Measurements from ENCODE around the gene APBA1. TPM values are rescaled to one million over a fixed set of nuclear protein-coding genes. Genes with fewer than 3 reads are reported as not detected.

APBA1 gene
- total RNA-seq, 2 donors from 2014 or later = 6.8 to 9.5 TPM

- no peak for ATAC-seq (ENCODE audit: insufficient number of reproducible peaks, low FRiP score, low read depth)
These were observed 172.2 kb downstream of the APBA1 start for GRCh38 chr9:69499959-69500358.

GRCh38 chr9:69499407-69499806 lies 172.8 kb downstream of the APBA1 start:
- Histone ChIP-seq H3K4me1 (ENCODE audit: control insufficient read depth in 1 of 2, low read depth in 2 of 2) (no peaks in the 10 kb centered on the region), H3K27ac (no peak overlapping the region), H3K9me3 (no peaks in the 10 kb centered on the region), H3K27me3 (replicated peaks; ENCODE audit: insufficient read depth) (no peaks in the 10 kb centered on the region), H3K4me3 (no peak overlapping the region), H3K36me3 (no peaks in the 10 kb centered on the region)
- TF ChIP-seq, protein P1, sequence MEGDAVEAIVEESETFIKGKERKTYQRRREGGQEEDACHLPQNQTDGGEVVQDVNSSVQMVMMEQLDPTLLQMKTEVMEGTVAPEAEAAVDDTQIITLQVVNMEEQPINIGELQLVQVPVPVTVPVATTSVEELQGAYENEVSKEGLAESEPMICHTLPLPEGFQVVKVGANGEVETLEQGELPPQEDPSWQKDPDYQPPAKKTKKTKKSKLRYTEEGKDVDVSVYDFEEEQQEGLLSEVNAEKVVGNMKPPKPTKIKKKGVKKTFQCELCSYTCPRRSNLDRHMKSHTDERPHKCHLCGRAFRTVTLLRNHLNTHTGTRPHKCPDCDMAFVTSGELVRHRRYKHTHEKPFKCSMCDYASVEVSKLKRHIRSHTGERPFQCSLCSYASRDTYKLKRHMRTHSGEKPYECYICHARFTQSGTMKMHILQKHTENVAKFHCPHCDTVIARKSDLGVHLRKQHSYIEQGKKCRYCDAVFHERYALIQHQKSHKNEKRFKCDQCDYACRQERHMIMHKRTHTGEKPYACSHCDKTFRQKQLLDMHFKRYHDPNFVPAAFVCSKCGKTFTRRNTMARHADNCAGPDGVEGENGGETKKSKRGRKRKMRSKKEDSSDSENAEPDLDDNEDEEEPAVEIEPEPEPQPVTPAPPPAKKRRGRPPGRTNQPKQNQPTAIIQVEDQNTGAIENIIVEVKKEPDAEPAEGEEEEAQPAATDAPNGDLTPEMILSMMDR (IDR thresholded peaks at IDR 0.05) = no peak
- ATAC-seq (ENCODE audit: insufficient number of reproducible peaks, low FRiP score, low read depth) (no peak), DNase-seq (ENCODE audit: low spot score) (no peak)

More at GRCh38 chr9:69499959-69500358, 172.2 kb downstream of the APBA1 start:
- Histone ChIP-seq H3K36me3 (no peaks in the 10 kb centered on the region), H3K4me1 (ENCODE audit: control insufficient read depth in 1 of 2, low read depth in 2 of 2) (no peaks in the 10 kb centered on the region), H3K4me3 (no peak overlapping the region), H3K27me3 (replicated peaks; ENCODE audit: insufficient read depth) (no peaks in the 10 kb centered on the region), H3K27ac (no peak overlapping the region), H3K9me3 (no peaks in the 10 kb centered on the region)
- no peak for DNase-seq (ENCODE audit: low spot score)
- TF ChIP-seq, protein P1 (IDR thresholded peaks at IDR 0.05) = no peak

DNA sequence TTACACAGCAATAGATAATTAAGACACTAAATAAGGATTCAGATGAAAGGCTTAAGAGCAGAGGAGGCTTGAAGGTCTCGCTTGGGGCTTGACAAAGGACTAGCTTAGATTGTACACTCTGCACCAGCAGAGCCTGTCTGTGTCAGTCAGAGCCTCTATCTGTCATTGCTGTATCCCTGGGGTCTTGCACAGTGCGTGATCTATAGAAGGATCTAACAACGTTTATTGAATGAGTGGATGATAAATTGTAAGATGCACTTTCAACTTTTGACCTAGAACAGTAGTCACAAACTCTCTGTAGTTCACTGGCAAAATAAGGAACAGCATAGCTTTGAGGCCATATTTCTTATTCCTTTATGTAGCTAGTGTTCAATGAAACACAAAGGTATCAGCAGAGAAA lies 173.7 kb downstream of the APBA1 start:
- DNase-seq (ENCODE audit: low spot score) (no peak), ATAC-seq (ENCODE audit: insufficient number of reproducible peaks, low FRiP score, low read depth) (no peak)
- Histone ChIP-seq H3K4me3 (no peak overlapping the region), H3K4me1 (ENCODE audit: control insufficient read depth in 1 of 2, low read depth in 2 of 2) (no peaks in the 10 kb centered on the region), H3K27me3 (replicated peaks; ENCODE audit: insufficient read depth) (no peaks in the 10 kb centered on the region), H3K36me3 (no peaks in the 10 kb centered on the region), H3K27ac (no peak overlapping the region), H3K9me3 (no peaks in the 10 kb centered on the region)
- TF ChIP-seq, protein P1 (IDR thresholded peaks at IDR 0.05) = no peak

DNA sequence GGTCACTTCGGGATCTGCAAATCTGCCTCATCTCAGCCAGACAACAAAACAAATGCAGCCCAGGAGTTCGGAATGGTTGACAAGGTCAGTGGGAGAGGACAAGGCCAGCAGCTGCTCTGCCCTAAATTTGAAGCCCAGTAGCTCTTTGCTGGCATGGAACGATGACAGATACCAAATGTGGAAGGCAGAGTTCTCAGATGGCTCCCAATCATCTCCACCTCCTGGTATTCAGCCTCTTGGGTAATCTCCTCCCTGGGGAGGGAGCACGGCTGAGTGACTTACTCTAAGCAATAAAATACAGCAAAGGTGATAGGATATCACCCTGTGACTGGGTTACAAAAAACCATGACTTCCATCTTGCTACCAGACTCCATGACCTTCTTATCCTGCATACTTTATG lies 174.4 kb downstream of the APBA1 start:
- no peak overlapping the region for H3K27ac ChIP-seq
- no peaks in the 10 kb centered on the region for H3K9me3 ChIP-seq
- TF ChIP-seq, protein P1 (IDR thresholded peaks at IDR 0.05) = no peak
- no peaks in the 10 kb centered on the region for H3K27me3 ChIP-seq (replicated peaks; ENCODE audit: insufficient read depth)
- no peak overlapping the region for H3K4me3 ChIP-seq
- DNase-seq (ENCODE audit: low spot score) (no peak), ATAC-seq (ENCODE audit: insufficient number of reproducible peaks, low FRiP score, low read depth) (no peak)
- no peaks in the 10 kb centered on the region for H3K36me3 ChIP-seq
- H3K4me1 ChIP-seq (ENCODE audit: control insufficient read depth in 1 of 2, low read depth in 2 of 2) = no peaks in the 10 kb centered on the region

GRCh38 chr9:69496846-69497450 lies 175.2 kb downstream of the APBA1 start:
- no peak overlapping the region for H3K27ac ChIP-seq
- H3K27me3 ChIP-seq (replicated peaks; ENCODE audit: insufficient read depth) = no peaks in the 10 kb centered on the region
- ATAC-seq (ENCODE audit: insufficient number of reproducible peaks, low FRiP score, low read depth) = no peak
- TF ChIP-seq, protein P1 (IDR thresholded peaks at IDR 0.05) = no peak
- H3K4me1 ChIP-seq (ENCODE audit: control insufficient read depth in 1 of 2, low read depth in 2 of 2) = no peaks in the 10 kb centered on the region
- H3K9me3 ChIP-seq = no peaks in the 10 kb centered on the region
- no peak for DNase-seq (ENCODE audit: low spot score)
- no peak overlapping the region for H3K4me3 ChIP-seq
- H3K36me3 ChIP-seq = no peaks in the 10 kb centered on the region
